Measurements from ENCODE around the gene USH2A. TPM values are rescaled to one million over a fixed set of nuclear protein-coding genes. Genes with fewer than 3 reads are reported as not detected.
"Not testable (repeated sequence)": the region's sequence is repeated elsewhere in the genome, so short reads cannot be mapped to it uniquely, and the experiment has no call there.

Gene USH2A
- total RNA-seq, 2 donors from 2014 or later: not detected

GRCh38 chr1:216183007-216183406 is 240.2 kb downstream of the USH2A start:
- no peak overlapping the region for H3K4me3 Mint-ChIP-seq
- no peaks in the 10 kb centered on the region for H3K4me1 Mint-ChIP-seq
- H3K9me3 Mint-ChIP-seq: peaks cover 12% of the 10 kb centered on the region
- no peak for ATAC-seq (replicated peaks)
- no peaks in the 10 kb centered on the region for H3K36me3 Mint-ChIP-seq (ENCODE audit: low read depth)
- no peak overlapping the region for H3K27ac Mint-ChIP-seq
- H3K27me3 Mint-ChIP-seq: no peaks in the 10 kb centered on the region

GRCh38 chr1:216181590-216181989 is 241.7 kb downstream of the USH2A start:
- Mint-ChIP-seq H3K27ac (no peak overlapping the region), H3K4me3 (no peak overlapping the region), H3K4me1 (no peaks in the 10 kb centered on the region), H3K36me3 (ENCODE audit: low read depth) (no peaks in the 10 kb centered on the region), H3K27me3 (no peaks in the 10 kb centered on the region), H3K9me3 (peaks cover 6% of the 10 kb centered on the region)
- ATAC-seq (replicated peaks): no peak

GRCh38 chr1:216178281-216178680 is 245.0 kb downstream of the USH2A start:
- Mint-ChIP-seq H3K4me1 (no peaks in the 10 kb centered on the region), H3K4me3 (no peak overlapping the region), H3K9me3 (peaks cover 4% of the 10 kb centered on the region), H3K36me3 (ENCODE audit: low read depth) (no peaks in the 10 kb centered on the region), H3K27ac (no peak overlapping the region), H3K27me3 (no peaks in the 10 kb centered on the region)
- no peak for ATAC-seq (replicated peaks)

GRCh38 chr1:216176970-216177369 is 246.3 kb downstream of the USH2A start:
- Mint-ChIP-seq H3K36me3 (ENCODE audit: low read depth) (no peaks in the 10 kb centered on the region), H3K4me1 (no peaks in the 10 kb centered on the region), H3K27me3 (no peaks in the 10 kb centered on the region), H3K27ac (no peak overlapping the region), H3K9me3 (peaks cover 4% of the 10 kb centered on the region), H3K4me3 (no peak overlapping the region)
- ATAC-seq (replicated peaks): no peak

GRCh38 chr1:216175714-216176113 is 247.5 kb downstream of the USH2A start:
- Mint-ChIP-seq H3K27ac (no peak overlapping the region), H3K36me3 (ENCODE audit: low read depth) (no peaks in the 10 kb centered on the region), H3K27me3 (no peaks in the 10 kb centered on the region), H3K9me3 (no peaks in the 10 kb centered on the region), H3K4me3 (no peak overlapping the region), H3K4me1 (no peaks in the 10 kb centered on the region)
- ATAC-seq (replicated peaks): no peak

GRCh38 chr1:216173376-216173995 is 249.8 kb downstream of the USH2A start:
- Mint-ChIP-seq H3K9me3 (peaks cover 3% of the 10 kb centered on the region), H3K27me3 (no peaks in the 10 kb centered on the region), H3K36me3 (ENCODE audit: low read depth) (no peaks in the 10 kb centered on the region), H3K27ac (no peak overlapping the region), H3K4me3 (no peak overlapping the region), H3K4me1 (no peaks in the 10 kb centered on the region)
- ATAC-seq (replicated peaks): no peak

GRCh38 chr1:216169351-216169750 is 253.9 kb downstream of the USH2A start:
- H3K27me3 Mint-ChIP-seq: no peaks in the 10 kb centered on the region
- H3K27ac Mint-ChIP-seq: no peak overlapping the region
- no peak overlapping the region for H3K4me3 Mint-ChIP-seq
- H3K36me3 Mint-ChIP-seq (ENCODE audit: low read depth): no peaks in the 10 kb centered on the region
- peaks cover 12% of the 10 kb centered on the region for H3K9me3 Mint-ChIP-seq
- no peaks in the 10 kb centered on the region for H3K4me1 Mint-ChIP-seq
- no peak for ATAC-seq (replicated peaks)

- Mint-ChIP-seq H3K4me3 (no peak overlapping the region), H3K27me3 (no peaks in the 10 kb centered on the region), H3K9me3 (peaks cover 12% of the 10 kb centered on the region), H3K4me1 (no peaks in the 10 kb centered on the region), H3K36me3 (ENCODE audit: low read depth) (no peaks in the 10 kb centered on the region), H3K27ac (no peak overlapping the region)
- ATAC-seq (replicated peaks): no peak
Observed at GRCh38 chr1:216168546-216168945, 254.7 kb downstream of the USH2A start.

GRCh38 chr1:216154063-216154462 is 269.2 kb downstream of the USH2A start:
- Mint-ChIP-seq H3K36me3 (ENCODE audit: low read depth) (no peaks in the 10 kb centered on the region), H3K9me3 (peaks cover 14% of the 10 kb centered on the region), H3K4me1 (no peaks in the 10 kb centered on the region), H3K4me3 (no peak overlapping the region), H3K27ac (no peak overlapping the region), H3K27me3 (no peaks in the 10 kb centered on the region)
- ATAC-seq (replicated peaks): no peak

GRCh38 chr1:216153130-216153529 is 270.1 kb downstream of the USH2A start:
- no peak overlapping the region for H3K27ac Mint-ChIP-seq
- peaks cover 14% of the 10 kb centered on the region for H3K9me3 Mint-ChIP-seq
- H3K4me3 Mint-ChIP-seq: no peak overlapping the region
- H3K27me3 Mint-ChIP-seq: no peaks in the 10 kb centered on the region
- no peaks in the 10 kb centered on the region for H3K4me1 Mint-ChIP-seq
- no peaks in the 10 kb centered on the region for H3K36me3 Mint-ChIP-seq (ENCODE audit: low read depth)
- ATAC-seq (replicated peaks): no peak

- H3K27me3 Mint-ChIP-seq; H3K4me3 Mint-ChIP-seq; ATAC-seq (replicated peaks): not testable (repeated sequence)
Observed at GRCh38 chr1:216145451-216146018, 277.7 kb downstream of the USH2A start.

GRCh38 chr1:216144661-216145450 is 278.4 kb downstream of the USH2A start:
- H3K27me3 Mint-ChIP-seq: no peaks in the 10 kb centered on the region
- peaks cover 10% of the 10 kb centered on the region for H3K9me3 Mint-ChIP-seq
- ATAC-seq (replicated peaks): no peak
- H3K27ac Mint-ChIP-seq: no peak overlapping the region
- H3K4me1 Mint-ChIP-seq: no peaks in the 10 kb centered on the region
- H3K4me3 Mint-ChIP-seq: no peak overlapping the region
- H3K36me3 Mint-ChIP-seq (ENCODE audit: low read depth): no peaks in the 10 kb centered on the region

More at GRCh38 chr1:216145451-216146018, 277.7 kb downstream of the USH2A start:
- not testable (repeated sequence) for H3K27ac Mint-ChIP-seq; H3K36me3 Mint-ChIP-seq (ENCODE audit: low read depth); H3K9me3 Mint-ChIP-seq; H3K4me1 Mint-ChIP-seq

- ATAC-seq (replicated peaks): no peak
- Mint-ChIP-seq H3K27ac (no peak overlapping the region), H3K27me3 (no peaks in the 10 kb centered on the region), H3K4me3 (no peak overlapping the region), H3K36me3 (ENCODE audit: low read depth) (no peaks in the 10 kb centered on the region), H3K9me3 (peaks cover 15% of the 10 kb centered on the region), H3K4me1 (no peaks in the 10 kb centered on the region)
Observed at GRCh38 chr1:216142921-216143320, 280.3 kb downstream of the USH2A start.

- Mint-ChIP-seq H3K4me1 (no peaks in the 10 kb centered on the region), H3K36me3 (ENCODE audit: low read depth) (no peaks in the 10 kb centered on the region), H3K27ac (no peak overlapping the region), H3K9me3 (peaks cover 17% of the 10 kb centered on the region), H3K4me3 (no peak overlapping the region), H3K27me3 (no peaks in the 10 kb centered on the region)
- no peak for ATAC-seq (replicated peaks)
Observed at GRCh38 chr1:216140730-216141524, 282.3 kb downstream of the USH2A start.
